ENCODE measurements around the gene PTGER4.
"Not testable (repeated sequence)": the region's sequence is repeated elsewhere in the genome, so short reads cannot be mapped to it uniquely, and the experiment has no call there.

The PTGER4 gene

DNA sequence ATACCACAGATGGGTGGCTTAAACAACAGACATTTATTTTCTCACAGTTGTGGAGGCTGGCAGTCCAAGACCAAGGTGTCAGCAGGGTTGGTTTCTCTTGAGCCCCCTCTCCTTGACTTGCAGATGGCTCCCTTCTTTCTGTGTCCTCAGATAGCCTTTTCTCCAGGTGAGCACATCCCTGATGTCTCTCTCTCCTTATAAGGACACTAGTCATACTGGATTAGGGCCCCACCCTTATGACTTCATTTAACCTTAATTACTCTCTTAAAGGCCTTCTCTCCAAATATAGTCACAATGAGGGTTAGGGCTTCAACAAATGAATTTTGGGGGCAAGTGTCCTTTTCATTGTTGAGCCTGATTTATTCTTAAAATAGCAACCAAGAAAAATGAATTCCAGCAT is 14.7 kb downstream of the PTGER4 start:
- DNase-seq, result no peak

DNA sequence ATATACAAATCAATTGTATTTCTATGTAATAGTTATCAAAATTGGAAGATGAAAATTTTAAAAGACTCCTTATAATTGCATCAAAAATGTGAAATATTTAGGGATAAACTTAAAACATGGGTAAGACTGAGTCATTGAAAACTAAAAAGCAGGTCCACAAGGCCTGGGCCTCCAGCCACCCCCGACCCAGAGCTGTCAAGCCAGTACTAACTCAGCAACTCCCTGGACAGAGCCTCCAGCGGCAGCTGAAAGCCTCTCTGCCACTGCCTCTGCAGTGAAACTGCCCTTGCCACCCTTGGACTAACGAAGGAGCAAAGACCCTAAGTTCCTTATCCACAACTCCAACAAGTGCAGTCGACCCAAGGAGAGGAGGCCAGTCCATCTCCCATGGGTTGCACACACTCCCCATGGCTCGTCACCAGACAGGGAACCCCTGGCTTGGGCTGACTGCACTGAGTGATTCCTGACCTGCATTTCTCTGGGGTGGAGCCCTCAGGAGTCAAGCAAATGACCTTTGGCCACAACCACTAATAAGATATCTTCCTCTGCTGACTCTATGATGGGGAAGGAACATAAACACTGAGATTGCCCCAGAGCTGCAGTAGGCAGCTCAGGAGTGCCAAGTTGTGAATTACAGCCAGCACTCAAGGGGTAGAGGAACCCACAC is 20.5 kb downstream of the PTGER4 start:
- no peak for DNase-seq

DNA sequence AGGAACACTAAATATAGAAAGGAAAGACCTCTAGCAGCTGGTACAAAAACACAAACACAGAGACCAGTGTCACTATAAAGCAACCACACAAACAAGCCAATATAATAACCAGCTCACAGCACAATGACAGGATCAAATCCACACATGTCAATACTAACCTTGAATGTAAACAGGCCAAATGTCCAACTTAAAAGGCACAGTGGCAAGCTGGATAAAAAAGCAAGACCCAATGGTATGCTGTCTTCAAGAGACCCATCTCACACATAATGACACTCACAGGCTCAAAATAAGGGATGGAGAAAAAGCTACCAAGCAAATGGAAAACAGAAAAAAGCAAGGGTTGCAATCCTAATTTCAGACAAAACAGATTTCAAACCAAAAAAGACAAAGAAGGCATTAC is 22.3 kb downstream of the PTGER4 start:
- DNase-seq, result not testable (repeated sequence)

DNA sequence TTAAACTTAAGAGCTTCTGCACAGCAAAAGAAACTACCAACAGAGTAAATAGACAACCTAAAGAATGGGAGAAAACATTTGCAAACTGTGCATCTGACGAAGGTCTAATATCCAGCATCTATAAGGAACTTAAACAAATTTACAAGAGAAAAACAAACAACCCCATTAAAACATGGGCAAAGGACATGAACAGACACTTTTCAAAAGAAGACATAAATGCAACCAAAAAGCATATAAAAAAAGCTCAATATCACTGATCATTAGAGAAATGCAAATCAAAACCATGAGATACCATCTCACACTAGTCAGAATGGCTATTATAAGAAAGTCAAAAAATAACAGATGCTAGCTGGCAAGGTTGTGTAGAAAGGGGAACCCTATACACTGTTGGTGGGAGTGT is 25.8 kb downstream of the PTGER4 start:
- DNase-seq, result not testable (repeated sequence)

DNA sequence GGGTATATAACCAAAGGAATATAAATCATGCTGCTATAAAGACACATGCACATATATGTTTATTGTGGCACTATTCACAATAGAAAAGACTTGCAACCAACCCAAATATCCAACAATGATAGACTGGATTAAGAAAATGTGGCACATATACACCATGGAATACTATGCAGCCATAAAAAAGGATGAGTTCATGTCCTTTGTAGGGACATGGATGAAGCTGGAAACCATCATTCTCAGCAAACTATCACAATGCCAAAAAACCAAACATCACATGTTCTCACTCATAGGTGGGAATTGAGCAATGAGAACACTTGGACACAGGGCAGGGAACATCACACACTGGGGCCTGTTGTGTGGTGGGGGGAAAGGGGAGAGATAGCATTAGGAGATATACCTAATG is 30.9 kb downstream of the PTGER4 start:
- DNase-seq, result not testable (repeated sequence)

DNA sequence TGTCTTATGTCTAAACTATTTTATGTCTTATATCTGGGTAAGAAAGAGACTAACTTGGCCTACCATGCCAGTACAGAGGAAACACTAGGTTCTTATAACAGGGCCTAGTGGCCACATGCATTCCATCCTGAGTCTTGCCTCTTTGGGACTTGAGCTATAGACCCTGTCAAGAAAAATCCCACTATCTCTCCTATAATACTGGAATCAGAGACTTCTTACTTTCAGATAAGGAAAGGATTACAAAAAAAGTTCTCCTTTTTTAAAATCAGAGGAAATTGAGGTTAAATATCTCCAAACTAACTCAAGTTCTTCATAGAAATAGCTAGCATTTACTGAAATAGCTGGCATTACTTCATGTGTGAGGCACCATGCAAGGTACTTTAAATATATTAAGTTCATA is 34.3 kb downstream of the PTGER4 start:
- DNase-seq, result no peak

DNA sequence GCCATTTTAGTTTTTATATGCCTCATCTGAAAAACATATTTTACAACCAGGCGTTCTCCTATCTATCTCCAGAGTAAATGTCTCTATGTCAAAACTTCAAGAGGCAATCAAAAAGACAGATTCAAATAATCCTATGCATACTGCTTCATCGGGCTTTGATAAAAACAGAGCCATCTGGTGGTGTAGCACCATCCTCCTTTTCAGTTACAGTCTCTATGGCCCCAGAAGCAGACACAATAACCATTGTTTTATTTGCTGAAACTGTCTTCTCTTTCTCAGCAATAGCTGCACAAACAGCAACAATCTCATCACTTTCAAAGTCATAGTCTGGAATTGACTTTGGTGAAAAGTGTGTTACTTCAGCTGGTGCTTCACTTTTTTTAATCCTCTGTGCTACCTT is 36.3 kb downstream of the PTGER4 start:
- peak in 1 of 2 donors; percentile 75 for DNase-seq

DNA sequence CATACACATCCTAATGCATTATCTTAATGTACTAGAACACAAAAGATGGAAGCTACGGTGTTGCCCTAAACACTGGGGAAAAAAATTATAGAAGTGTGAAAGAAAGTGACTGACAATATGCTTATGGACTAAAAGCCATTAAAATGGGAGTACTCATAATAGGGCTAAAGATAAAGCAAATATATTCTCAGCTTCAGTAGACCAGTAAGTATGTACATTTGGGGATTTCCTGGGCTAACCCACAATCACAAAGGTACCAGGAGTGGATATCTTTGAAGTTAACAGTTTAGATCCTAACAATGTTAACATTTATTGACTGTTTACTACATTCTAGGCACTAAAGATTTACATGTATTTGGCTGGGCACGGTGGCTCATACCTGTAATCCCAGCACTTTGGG is 36.9 kb downstream of the PTGER4 start:
- DNase-seq, result no peak

DNA sequence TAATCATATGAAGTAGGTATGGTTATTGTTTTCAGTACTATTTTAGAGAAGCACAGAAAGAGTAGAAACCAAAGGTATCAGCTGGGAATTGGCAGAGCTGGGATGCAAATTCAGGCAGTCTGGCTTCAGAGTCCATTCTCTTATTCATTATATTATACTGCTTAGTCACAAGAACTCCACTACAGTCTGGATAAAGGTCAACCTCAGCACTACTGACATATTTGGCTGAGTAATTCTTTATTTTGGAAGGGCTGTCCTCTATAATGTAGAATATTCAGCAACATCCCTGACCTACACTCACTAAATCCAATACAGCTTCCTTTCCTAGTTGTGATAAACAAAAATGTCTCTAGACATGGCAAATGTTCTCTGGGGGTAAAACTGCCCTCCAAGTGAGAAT is 37.6 kb downstream of the PTGER4 start:
- DNase-seq, result no peak

DNA sequence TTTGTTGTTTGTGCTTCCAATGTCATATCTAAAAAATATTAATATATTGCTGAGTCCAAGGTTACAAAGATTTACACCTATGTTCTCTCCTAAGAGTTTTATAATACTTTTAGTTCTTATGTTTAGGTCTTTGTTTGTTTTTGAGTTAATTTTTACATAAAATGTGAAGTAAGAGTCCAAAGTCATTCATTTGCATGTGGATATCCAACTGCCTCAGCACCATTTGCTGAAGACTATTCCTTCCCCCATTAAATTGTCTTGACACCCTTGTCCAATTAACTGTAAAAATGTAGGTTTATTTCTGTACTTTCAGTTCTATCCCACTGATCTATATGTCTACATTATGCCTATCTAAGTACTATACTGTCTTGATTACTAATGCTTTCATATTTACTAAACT is 40.4 kb downstream of the PTGER4 start:
- no peak for DNase-seq

DNA sequence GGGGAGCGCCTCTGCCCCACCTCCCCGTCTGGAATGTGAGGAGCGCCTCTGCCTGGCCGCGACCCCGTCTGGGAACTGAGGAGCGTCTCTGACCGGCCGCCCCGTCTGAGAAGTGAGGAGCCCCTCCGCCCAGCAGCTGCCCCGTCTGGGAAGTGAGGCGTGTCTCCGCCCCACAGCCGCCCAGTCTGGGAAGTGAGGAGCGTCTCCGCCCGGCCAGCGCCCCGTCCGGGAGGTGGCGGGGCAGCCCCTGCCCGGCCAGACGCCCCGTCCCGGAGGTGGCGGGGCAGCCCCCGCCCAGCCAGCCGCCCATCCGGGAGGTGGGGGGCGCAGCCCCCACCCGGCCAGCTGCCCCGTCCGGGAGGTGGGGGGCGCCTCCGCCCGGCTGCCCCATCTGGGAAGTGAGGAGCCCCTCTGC is 42.8 kb downstream of the PTGER4 start:
- not testable (repeated sequence) for DNase-seq

DNA sequence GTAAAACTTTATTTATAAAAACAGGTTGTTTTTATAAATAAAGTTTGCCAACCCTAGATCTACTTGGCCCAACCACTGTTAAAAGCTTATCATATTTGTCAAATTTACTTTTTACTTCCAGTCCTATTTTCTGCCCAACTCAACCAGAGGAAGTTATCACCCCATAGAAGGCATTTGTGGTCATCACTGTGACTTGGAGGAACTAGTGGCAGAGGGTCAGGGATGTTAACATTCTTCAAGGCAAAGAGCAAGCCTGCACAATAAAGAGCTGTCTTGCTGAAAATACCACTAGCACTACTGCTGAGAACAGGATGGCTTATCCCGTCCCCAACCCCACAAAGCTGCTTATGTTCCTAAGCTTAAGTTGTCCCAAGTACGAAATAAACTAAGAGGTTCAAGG is 53.7 kb downstream of the PTGER4 start:
- DNase-seq, result no peak

DNA sequence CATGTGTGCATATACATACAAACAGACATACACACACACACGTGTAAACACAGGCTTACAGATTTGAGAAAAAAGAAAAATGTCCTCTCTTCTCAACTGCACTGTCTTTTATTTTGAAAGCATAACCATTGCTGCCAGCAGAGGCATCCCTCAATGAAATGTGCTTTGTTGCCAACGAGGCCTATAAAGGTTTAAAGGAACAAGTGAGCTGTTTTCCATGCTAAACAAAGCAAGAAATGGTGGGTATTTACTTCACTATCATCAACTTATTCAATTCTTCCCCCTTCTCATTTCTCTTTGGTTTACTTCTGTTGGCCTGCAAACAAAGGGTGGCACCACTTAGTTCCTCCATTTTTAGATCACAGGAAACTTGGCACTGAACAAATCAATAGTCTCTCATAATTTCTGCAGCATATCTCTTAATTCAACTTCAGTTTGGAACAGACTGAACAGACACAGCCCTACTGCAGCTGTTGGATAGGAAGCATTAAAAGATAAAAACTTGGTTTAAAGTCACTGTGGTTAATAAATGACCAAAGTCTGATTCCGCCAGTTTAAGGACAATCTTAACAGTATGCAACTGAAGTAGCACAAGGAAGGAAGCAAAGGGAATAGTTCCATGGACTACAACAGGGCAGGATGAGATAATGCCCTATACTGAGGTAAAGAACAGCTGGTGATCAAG is 54.3 kb downstream of the PTGER4 start:
- no peak for DNase-seq

DNA sequence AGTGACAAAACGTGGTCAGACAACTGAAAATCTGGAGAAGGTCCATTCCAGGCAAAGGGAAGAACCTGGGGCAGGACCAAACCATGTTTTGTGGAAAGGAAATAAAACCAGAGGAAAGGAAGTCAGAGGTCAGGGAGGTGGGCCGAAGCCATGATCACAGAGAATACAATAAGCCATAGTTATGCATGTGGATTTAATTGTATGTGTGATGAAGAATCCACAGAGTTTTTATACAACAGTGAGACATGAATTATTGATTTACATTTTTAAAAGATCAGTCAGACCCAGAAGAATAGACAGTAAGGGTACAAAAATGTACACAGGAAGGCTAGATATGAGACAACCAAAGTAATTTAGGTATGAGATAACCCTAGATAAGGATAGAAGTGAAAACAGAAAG is 55.3 kb downstream of the PTGER4 start:
- no peak for DNase-seq

DNA sequence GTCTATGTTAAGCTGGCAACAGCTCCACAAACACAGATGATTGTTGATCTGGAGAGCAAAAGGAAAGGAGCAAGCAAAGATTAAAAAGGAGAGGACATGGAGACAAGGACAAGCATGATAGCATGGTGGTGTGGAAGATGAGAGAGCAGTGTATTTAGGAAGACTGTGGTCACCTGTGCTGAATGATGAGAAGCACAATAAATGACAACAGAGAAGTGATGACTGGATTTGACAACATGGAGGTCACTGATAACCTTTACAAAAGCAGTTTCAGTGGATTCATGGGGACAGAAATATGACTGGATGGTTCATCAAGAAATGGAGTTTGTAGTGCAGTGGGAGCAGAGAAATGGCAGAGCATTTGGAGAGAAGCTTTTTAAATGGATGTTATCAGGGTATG is 55.9 kb downstream of the PTGER4 start:
- no peak for DNase-seq

DNA sequence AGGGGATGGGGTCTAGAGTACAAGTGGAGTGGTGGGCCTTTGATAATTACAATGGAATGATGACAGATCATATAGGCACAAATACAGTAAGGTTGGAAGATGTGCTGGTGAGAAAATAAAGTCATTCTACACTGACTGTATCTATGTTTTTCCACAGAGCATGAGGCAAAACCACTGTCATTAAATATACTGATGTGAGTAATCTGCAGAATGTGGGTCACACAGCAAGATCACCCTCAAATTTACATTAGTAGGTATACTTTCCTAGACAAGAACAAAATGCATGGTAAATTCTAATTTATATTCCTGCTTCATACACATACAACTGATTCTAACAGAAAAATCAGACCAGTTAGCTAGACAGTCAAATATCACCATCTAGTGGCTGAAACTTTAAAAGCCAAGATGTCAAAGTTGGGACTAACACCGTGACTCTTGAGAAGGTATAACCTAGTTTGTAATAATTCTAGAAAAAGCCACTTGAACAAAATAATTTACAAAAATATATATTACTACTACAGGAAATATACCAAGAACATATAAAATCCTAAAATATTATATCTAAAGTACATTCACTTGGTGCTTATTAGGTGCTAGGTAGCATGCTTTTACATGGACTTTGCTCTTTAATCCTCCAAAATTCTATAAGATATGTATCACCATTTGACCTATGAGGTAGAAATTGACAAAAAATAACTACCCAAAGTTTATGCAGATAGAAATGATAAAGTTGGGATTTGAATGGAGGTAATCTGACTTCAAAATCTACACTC is 56.6 kb downstream of the PTGER4 start:
- DNase-seq, result peak in 1 of 2 donors; percentile 48

DNA sequence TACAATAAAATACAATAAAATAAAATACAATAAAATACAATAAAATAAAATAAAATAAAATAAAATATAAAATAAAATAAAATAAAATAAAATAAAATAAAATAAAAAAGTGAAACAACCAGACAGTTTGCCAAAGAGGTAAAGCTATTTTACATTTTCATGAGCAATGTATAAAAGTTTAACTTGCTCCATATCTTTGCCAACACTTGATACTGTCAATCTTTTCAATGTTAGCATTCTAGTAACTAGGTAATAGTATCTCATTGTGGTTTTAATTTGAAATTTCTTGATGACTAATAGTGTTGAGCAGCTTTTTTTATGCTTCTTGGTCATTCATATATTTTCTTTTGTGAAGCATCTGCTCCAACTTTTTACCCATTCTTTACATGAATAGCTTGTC is 58.8 kb downstream of the PTGER4 start:
- no peak for DNase-seq
